ENCODE results near the gene MYO1D. TPM values are rescaled to one million over a fixed set of nuclear protein-coding genes. Genes with fewer than 3 reads are reported as not detected.

MYO1D gene
- total RNA-seq, 1 donor from 2014 or later: 36.9 TPM

DNA sequence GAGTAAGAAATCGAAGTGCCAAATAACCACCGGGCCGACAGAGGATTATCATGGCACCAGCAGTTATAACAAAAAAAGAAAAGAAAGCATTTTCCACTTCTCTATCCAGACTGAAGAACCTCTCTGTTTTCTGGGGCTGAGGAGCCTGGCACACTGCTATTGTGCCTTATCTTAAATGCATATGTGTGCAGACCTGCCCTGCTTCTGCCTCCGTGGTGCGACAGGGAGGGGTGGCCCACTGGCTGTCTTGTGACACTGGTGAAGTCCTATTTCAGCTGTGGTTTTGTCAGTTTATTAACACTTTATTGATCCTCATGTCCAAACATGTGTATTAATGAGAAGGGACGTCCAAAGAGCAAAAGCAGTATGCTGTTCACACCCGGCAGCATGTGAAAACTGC, 334.7 kb downstream of the MYO1D start:
- H3K4me1 Mint-ChIP-seq (ENCODE audit: low read depth): peaks cover 8% of the 10 kb centered on the region
- no peak for DNase-seq (ENCODE audit: low spot score, unreplicated experiment)
- no peak overlapping the region for H3K4me3 Mint-ChIP-seq (ENCODE audit: low read depth)
- H3K27ac Mint-ChIP-seq: no peak overlapping the region
- TF ChIP-seq, protein P1, sequence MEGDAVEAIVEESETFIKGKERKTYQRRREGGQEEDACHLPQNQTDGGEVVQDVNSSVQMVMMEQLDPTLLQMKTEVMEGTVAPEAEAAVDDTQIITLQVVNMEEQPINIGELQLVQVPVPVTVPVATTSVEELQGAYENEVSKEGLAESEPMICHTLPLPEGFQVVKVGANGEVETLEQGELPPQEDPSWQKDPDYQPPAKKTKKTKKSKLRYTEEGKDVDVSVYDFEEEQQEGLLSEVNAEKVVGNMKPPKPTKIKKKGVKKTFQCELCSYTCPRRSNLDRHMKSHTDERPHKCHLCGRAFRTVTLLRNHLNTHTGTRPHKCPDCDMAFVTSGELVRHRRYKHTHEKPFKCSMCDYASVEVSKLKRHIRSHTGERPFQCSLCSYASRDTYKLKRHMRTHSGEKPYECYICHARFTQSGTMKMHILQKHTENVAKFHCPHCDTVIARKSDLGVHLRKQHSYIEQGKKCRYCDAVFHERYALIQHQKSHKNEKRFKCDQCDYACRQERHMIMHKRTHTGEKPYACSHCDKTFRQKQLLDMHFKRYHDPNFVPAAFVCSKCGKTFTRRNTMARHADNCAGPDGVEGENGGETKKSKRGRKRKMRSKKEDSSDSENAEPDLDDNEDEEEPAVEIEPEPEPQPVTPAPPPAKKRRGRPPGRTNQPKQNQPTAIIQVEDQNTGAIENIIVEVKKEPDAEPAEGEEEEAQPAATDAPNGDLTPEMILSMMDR (IDR thresholded peaks at IDR 0.05; ENCODE audit: unreplicated experiment): no peak
- H3K9me3 Mint-ChIP-seq (ENCODE audit: low read depth): no peaks in the 10 kb centered on the region
- peaks cover 7% of the 10 kb centered on the region for H3K36me3 Mint-ChIP-seq (ENCODE audit: insufficient read depth)
- H3K27me3 Mint-ChIP-seq: no peaks in the 10 kb centered on the region

DNA sequence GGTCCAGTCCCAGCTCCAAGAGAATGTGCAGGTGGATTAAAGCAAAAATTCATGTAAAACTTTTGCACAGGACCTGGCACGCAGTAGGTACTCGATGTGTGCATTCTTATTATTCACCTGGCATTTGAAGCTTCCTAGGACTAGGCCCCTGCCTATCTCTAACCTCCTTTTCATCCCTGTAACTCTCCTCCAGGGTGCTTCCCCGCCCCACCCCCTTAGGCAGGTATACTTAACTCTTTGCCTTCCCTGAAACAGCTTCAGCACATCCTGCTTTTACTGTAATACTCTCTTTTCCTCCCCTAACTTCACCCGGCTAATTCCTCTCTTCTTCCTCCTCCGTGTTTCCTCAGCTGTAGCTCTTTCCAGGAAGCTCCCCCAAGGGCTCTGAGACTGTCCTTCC, 335.3 kb downstream of the MYO1D start:
- Mint-ChIP-seq H3K27me3 (no peaks in the 10 kb centered on the region), H3K4me3 (ENCODE audit: low read depth) (no peak overlapping the region), H3K27ac (no peak overlapping the region), H3K4me1 (ENCODE audit: low read depth) (peaks cover 8% of the 10 kb centered on the region), H3K9me3 (ENCODE audit: low read depth) (no peaks in the 10 kb centered on the region), H3K36me3 (ENCODE audit: insufficient read depth) (peaks cover 7% of the 10 kb centered on the region)
- TF ChIP-seq, protein P1 (IDR thresholded peaks at IDR 0.05; ENCODE audit: unreplicated experiment): no peak
- DNase-seq (ENCODE audit: low spot score, unreplicated experiment): no peak

DNA sequence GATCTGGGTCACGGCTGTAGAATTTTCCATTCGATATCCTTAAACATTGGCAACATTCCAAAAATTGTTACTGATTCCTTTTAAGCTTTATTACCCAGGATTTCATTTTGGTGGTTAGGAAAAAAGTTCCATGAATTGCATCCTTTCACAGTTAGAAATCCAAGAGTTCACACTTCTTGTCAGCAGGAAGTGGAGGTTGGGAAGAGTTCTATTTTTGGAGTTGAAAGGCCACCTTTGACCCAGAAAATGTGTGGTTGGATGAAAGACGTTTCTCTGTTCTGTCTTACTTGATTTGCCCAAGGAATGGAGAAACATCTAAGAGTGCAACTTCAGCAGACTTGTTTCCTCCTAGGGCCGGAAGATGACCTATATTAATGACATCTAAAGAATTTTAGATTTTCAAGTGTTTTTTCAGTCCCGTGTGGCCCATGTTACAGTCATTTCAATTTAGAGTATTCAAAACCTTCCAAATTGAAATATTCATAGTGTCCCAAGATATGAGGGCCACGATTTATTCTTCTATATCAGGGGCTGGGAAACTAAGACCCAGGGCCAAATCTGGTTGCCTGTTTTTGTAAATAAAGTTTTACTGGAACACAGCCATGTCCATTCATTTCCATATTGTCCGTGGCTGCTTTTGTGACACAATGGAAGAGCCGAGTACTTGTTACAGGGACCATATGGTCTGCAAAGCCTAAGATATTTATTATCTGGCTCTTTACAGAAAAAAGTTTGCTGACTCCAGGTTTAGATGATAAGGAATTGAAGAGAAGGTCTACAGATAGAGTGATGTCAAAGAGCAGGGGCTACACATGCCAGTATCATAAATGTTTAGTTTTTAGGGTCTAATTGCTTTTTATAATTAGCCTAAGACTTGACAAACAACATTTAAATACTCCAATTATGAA, 339.9 kb downstream of the MYO1D start:
- no peak overlapping the region for H3K4me3 Mint-ChIP-seq (ENCODE audit: low read depth)
- no peaks in the 10 kb centered on the region for H3K27me3 Mint-ChIP-seq
- H3K4me1 Mint-ChIP-seq (ENCODE audit: low read depth): peaks cover 6% of the 10 kb centered on the region
- H3K27ac Mint-ChIP-seq: no peak overlapping the region
- no peaks in the 10 kb centered on the region for H3K9me3 Mint-ChIP-seq (ENCODE audit: low read depth)
- no peak for DNase-seq (ENCODE audit: low spot score, unreplicated experiment)
- peaks cover 14% of the 10 kb centered on the region for H3K36me3 Mint-ChIP-seq (ENCODE audit: insufficient read depth)
- TF ChIP-seq, protein P1 (IDR thresholded peaks at IDR 0.05; ENCODE audit: unreplicated experiment): no peak

DNA sequence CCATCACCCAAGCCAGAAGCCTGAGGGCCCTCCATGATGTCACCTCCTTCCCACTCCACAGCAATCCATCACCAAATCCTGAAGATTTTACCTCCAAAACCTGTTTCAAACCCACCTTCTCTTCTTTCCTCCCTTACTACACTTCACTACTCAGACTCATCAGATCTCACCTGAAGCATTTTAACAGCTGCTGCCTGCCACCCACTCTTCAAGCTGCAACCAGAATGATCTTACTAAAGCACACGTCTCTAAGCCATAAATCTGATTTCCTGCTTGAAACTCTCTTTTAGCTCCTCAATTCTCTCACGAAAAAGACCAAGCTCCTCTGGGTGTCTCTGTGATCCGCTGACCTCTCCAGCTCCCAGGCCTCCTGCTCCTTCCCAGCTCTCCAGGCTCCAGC, 343.6 kb downstream of the MYO1D start:
- Mint-ChIP-seq H3K27ac (no peak overlapping the region), H3K36me3 (ENCODE audit: insufficient read depth) (peaks cover 7% of the 10 kb centered on the region), H3K4me3 (ENCODE audit: low read depth) (no peak overlapping the region), H3K4me1 (ENCODE audit: low read depth) (peaks cover 2% of the 10 kb centered on the region), H3K9me3 (ENCODE audit: low read depth) (no peaks in the 10 kb centered on the region), H3K27me3 (no peaks in the 10 kb centered on the region)
- TF ChIP-seq, protein P1 (IDR thresholded peaks at IDR 0.05; ENCODE audit: unreplicated experiment): no peak
- DNase-seq (ENCODE audit: low spot score, unreplicated experiment): no peak

DNA sequence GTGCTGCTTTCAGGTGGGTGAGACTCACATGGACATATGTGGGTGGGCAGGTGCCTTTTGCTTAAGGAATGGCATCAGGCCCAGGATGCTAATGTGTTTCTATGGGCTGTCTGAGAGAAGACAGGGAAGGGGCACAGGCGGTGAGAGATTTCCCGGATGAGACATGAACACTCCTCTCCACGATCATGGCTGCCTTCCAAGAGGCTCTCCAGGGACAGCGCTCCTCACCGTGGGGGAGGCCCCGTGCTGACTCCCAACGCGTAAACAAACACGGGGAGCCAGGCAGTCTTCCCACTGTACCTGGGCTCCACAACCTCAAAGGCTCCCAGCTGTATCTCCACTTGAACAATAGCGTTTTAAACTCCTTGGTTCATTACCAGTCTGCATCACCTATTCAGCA, 347.3 kb downstream of the MYO1D start:
- H3K27ac Mint-ChIP-seq: no peak overlapping the region

More for the DNA sequence above, 347.3 kb downstream of the MYO1D start:
- TF ChIP-seq, protein P1 (IDR thresholded peaks at IDR 0.05; ENCODE audit: unreplicated experiment): no peak
- no peaks in the 10 kb centered on the region for H3K9me3 Mint-ChIP-seq (ENCODE audit: low read depth)
- H3K4me3 Mint-ChIP-seq (ENCODE audit: low read depth): no peak overlapping the region
- H3K36me3 Mint-ChIP-seq (ENCODE audit: insufficient read depth): peaks cover 7% of the 10 kb centered on the region
- no peaks in the 10 kb centered on the region for H3K27me3 Mint-ChIP-seq
- DNase-seq (ENCODE audit: low spot score, unreplicated experiment): no peak
- peaks cover under 1% of the 10 kb centered on the region for H3K4me1 Mint-ChIP-seq (ENCODE audit: low read depth)

Data from progenitor cell of endocrine pancreas (in vitro differentiated cells).